ENCODE measurements around the gene SMPD4. TPM values are rescaled to one million over a fixed set of nuclear protein-coding genes. Genes with fewer than 3 reads are reported as not detected.

SMPD4 gene
- total and polyA plus RNA-seq, 3 donors from 2014 or later, result 89.0 to 121 (median 101) TPM

- no peak for TF ChIP-seq POLR2A (IDR thresholded peaks at IDR 0.05)
- TF ChIP-seq, protein P1, sequence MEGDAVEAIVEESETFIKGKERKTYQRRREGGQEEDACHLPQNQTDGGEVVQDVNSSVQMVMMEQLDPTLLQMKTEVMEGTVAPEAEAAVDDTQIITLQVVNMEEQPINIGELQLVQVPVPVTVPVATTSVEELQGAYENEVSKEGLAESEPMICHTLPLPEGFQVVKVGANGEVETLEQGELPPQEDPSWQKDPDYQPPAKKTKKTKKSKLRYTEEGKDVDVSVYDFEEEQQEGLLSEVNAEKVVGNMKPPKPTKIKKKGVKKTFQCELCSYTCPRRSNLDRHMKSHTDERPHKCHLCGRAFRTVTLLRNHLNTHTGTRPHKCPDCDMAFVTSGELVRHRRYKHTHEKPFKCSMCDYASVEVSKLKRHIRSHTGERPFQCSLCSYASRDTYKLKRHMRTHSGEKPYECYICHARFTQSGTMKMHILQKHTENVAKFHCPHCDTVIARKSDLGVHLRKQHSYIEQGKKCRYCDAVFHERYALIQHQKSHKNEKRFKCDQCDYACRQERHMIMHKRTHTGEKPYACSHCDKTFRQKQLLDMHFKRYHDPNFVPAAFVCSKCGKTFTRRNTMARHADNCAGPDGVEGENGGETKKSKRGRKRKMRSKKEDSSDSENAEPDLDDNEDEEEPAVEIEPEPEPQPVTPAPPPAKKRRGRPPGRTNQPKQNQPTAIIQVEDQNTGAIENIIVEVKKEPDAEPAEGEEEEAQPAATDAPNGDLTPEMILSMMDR (IDR thresholded peaks at IDR 0.05), result no peak
- intact Hi-C loops (cut with DNase I; ENCODE audit: low total_unique reads), result no loop called here
- H3K27me3 ChIP-seq, result no peaks in the 10 kb centered on the region
- H3K4me3 ChIP-seq, result no peak overlapping the region
- DNase-seq, result no peak
- no peak overlapping the region for H3K27ac ChIP-seq
- H3K9me3 ChIP-seq, result no peaks in the 10 kb centered on the region
- WGBS, 2 donors, result 82 to 88% methylated on average over 6 to 8 of the region's 8 CpGs
- no peaks in the 10 kb centered on the region for H3K36me3 ChIP-seq (ENCODE audit: low read depth, missing control alignments)
- H3K4me1 ChIP-seq, result peaks cover 17% of the 10 kb centered on the region
These were observed 5.9 kb upstream of the SMPD4 start for GRCh38 chr2:130187268-130187667.

DNA sequence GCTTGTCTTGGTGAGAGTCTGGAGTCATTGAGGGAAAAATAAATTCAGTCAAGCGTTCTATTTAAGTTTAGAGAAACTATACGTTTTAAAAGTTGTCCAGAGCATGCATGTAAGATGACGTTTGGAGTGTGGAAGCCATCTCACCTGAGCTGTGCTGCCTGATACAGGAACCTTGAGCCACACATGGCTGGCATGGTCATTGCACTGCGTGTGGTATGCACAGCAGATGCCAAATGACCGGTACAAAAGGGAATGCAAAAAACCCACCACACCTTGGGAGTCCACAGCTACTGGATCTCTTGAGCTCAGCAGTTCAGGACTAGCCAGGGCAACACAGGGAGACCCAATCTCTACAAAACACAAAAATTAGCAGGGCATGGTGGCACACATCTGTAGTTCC is 5.0 kb upstream of the SMPD4 start:
- Histone ChIP-seq H3K4me1 (peaks cover 17% of the 10 kb centered on the region), H3K4me3 (no peak overlapping the region), H3K27ac (no peak overlapping the region), H3K27me3 (no peaks in the 10 kb centered on the region), H3K36me3 (ENCODE audit: low read depth, missing control alignments) (no peaks in the 10 kb centered on the region), H3K9me3 (no peaks in the 10 kb centered on the region)
- TF ChIP-seq, protein P1 (IDR thresholded peaks at IDR 0.05), result no peak
- TF ChIP-seq POLR2A (IDR thresholded peaks at IDR 0.05), result no peak
- WGBS, 2 donors, result 83 to 91% methylated on average over 5 of the region's 5 CpGs
- intact Hi-C loops (cut with DNase I; ENCODE audit: low total_unique reads), result no loop called here
- no peak for DNase-seq

DNA sequence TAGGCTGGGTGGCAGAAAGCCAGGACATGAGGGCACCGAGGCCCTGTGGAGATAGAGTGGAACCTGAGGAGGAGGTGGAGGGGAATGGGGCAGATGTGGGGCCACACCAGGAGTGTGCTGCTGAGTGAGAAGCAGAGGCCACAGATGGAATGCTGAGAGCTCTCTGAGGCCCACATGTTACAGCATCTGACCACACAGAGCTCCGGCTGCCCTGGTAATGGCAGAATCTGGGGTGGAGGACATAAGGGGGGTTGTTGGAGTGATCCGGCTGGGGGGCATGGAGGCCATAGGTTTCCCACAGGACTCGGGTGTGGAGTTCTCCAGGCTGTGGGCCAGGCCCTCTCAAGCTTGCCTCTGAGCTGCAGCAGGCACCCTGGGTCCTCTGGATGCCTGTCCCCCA is 4.5 kb upstream of the SMPD4 start:
- no peaks in the 10 kb centered on the region for H3K36me3 ChIP-seq (ENCODE audit: low read depth, missing control alignments)
- no peak overlapping the region for H3K4me3 ChIP-seq
- no peak for DNase-seq
- intact Hi-C loops (cut with DNase I; ENCODE audit: low total_unique reads), result no loop called here
- H3K27me3 ChIP-seq, result no peaks in the 10 kb centered on the region
- no peaks in the 10 kb centered on the region for H3K9me3 ChIP-seq
- H3K4me1 ChIP-seq, result peaks cover 17% of the 10 kb centered on the region
- H3K27ac ChIP-seq, result no peak overlapping the region
- TF ChIP-seq POLR2A (IDR thresholded peaks at IDR 0.05), result no peak
- TF ChIP-seq, protein P1 (IDR thresholded peaks at IDR 0.05), result no peak
- WGBS, 2 donors, result 75 to 81% methylated on average over 4 of the region's 4 CpGs

DNA sequence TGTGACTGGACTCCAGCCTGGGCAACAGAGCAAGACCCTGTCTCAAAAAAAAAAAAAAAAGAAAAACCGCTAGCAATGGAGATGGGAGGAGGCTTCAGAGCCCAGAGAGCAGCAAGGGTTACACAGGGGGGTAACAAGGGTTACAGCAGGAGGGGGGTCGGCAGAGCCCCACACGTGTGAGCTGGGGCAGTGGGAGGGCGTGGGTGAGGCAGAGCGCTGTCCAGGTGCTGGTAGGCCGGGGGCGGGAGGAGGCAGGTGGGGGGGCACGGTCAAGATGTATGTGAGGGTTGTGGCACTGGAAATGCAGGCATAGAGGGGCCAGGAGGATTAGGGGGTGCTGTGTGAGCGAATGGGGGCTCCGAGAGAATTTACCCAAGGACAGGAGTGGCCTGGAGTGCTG is 4.0 kb upstream of the SMPD4 start:
- no peaks in the 10 kb centered on the region for H3K9me3 ChIP-seq
- H3K36me3 ChIP-seq (ENCODE audit: low read depth, missing control alignments), result no peaks in the 10 kb centered on the region
- TF ChIP-seq, protein P1 (IDR thresholded peaks at IDR 0.05), result no peak
- TF ChIP-seq POLR2A (IDR thresholded peaks at IDR 0.05), result no peak
- intact Hi-C loops (cut with DNase I; ENCODE audit: low total_unique reads), result no loop called here
- H3K4me3 ChIP-seq, result no peak overlapping the region
- no peak for DNase-seq
- no peak overlapping the region for H3K27ac ChIP-seq
- 77 to 83% methylated on average over 3 to 9 of the region's 10 CpGs for WGBS, 2 donors
- no peaks in the 10 kb centered on the region for H3K27me3 ChIP-seq
- H3K4me1 ChIP-seq, result peaks cover 21% of the 10 kb centered on the region
